ENCODE results near the gene OR2D3.
"Not testable (repeated sequence)": the region's sequence is repeated elsewhere in the genome, so short reads cannot be mapped to it uniquely, and the experiment has no call there.

- TF ChIP-seq POLR2A (IDR thresholded peaks at IDR 0.05); CTCF (IDR thresholded peaks at IDR 0.05 in 8 of 11, conservative IDR thresholded peaks at IDR 0.05 in 3 of 11): not testable (repeated sequence)
These were observed 33.4 kb downstream of the OR2D3 start for GRCh38 chr11:6954248-6954647.

Measured in spleen (tissue), 7 donors.